NCI-H2081 (cell line): ENCODE data around the gene BCL10.
A peak's percentile ranks its signal among the peaks of the same experiment; 100 is the strongest.

Experiments
- DNase-seq, 2 experiments: peaks; one replicate each; lab custom pipeline; 2025; lab: John Stamatoyannopoulos, UW

The BCL10 gene

GRCh38 chr1:85276215-85276977 is at the start of gene BCL10:
TSS of gene BCL10 (minus strand) at chr1:85276632. CDS start at chr1:85276352, 280 bp downstream.
- DNase-seq, result peak; percentile 94 to 95

- no peak for DNase-seq
Observed at GRCh38 chr1:85325920-85326319, 49.5 kb upstream of the BCL10 start.

GRCh38 chr1:85323770-85324169 is 47.3 kb upstream of the BCL10 start:
- DNase-seq, result no peak

GRCh38 chr1:85322655-85323054 is 46.2 kb upstream of the BCL10 start:
- no peak for DNase-seq

GRCh38 chr1:85321237-85321964 is 45.0 kb upstream of the BCL10 start:
- DNase-seq, result no peak

GRCh38 chr1:85320371-85321131 is 44.1 kb upstream of the BCL10 start:
- no peak for DNase-seq

GRCh38 chr1:85319931-85320330 is 43.5 kb upstream of the BCL10 start:
- no peak for DNase-seq

- DNase-seq, result no peak
Observed at GRCh38 chr1:85319491-85319890, 43.1 kb upstream of the BCL10 start.

GRCh38 chr1:85318217-85318616 is 41.8 kb upstream of the BCL10 start:
- DNase-seq, result no peak

GRCh38 chr1:85317560-85317959 is 41.1 kb upstream of the BCL10 start:
- DNase-seq, result no peak

GRCh38 chr1:85316321-85316720 is 39.9 kb upstream of the BCL10 start:
- DNase-seq, result peak in 1 of 2 experiments; percentile 9

GRCh38 chr1:85315789-85316188 is 39.4 kb upstream of the BCL10 start:
- no peak for DNase-seq

- DNase-seq, result no peak
Observed at GRCh38 chr1:85314726-85315125, 38.3 kb upstream of the BCL10 start.

- no peak for DNase-seq
Observed at GRCh38 chr1:85313888-85314696, 37.7 kb upstream of the BCL10 start.

- DNase-seq, result no peak
Observed at GRCh38 chr1:85311818-85312217, 35.4 kb upstream of the BCL10 start.

GRCh38 chr1:85308833-85309350 is 32.5 kb upstream of the BCL10 start:
- no peak for DNase-seq

GRCh38 chr1:85307987-85308832 is 31.8 kb upstream of the BCL10 start:
- peak; percentile 18 to 22 for DNase-seq

GRCh38 chr1:85306236-85306635 is 29.8 kb upstream of the BCL10 start:
- no peak for DNase-seq

- DNase-seq, result no peak
Observed at GRCh38 chr1:85303440-85304162, 27.2 kb upstream of the BCL10 start.

- DNase-seq, result no peak
Observed at GRCh38 chr1:85300140-85300539, 23.7 kb upstream of the BCL10 start.
